Mucosa of descending colon (tissue), 3 donors: Measurements from ENCODE around the gene PAK5. TPM values are rescaled to one million over a fixed set of nuclear protein-coding genes. Genes with fewer than 3 reads are reported as not detected.
A peak's percentile ranks its signal among the peaks of the same experiment; 100 is the strongest.

ENCODE experiments used
- ATAC-seq: fragments of 200-7000 bp; cut with Tn5 transposase; one replicate; pipeline ENCODE4 v1.9.1; 2020; ENCODE audit warnings: mild to moderate bottlenecking, moderate library complexity
- DNase-seq, 3 donors: peaks; one replicate each; pipeline ENCODE4 v3.0.0-alpha.2; 2020
- H3K36me3 ChIP-seq: fragments of 200-600 bp; one replicate; pipeline ENCODE4 v1.8.0; 2021; ENCODE audit warnings: low read depth, mild to moderate bottlenecking
- H3K4me1 ChIP-seq: fragments of 200-600 bp; one replicate; pipeline ENCODE4 v1.8.0; 2021; ENCODE audit warnings: low read depth, mild to moderate bottlenecking
- H3K4me3 ChIP-seq: fragments of 200-600 bp; one replicate; pipeline ENCODE4 v1.8.0; 2021; ENCODE audit warnings: mild to moderate bottlenecking
- H3K9me3 ChIP-seq: fragments of 200-600 bp; one replicate; pipeline ENCODE4 v1.8.0; 2021; ENCODE audit warnings: mild to moderate bottlenecking
- CTCF ChIP-seq: fragments of 200-600 bp; IDR thresholded peaks from one replicate; pipeline ENCODE4 v1.8.0; 2022; ENCODE audit warnings: antibody characterized with exemption, mild to moderate bottlenecking
- intact Hi-C, 2 donors: fragments of 100-400 bp; cut with DNase I in 1 of 2; cut with micrococcal nuclease in 1 of 2; formaldehyde crosslinking; loops; one replicate each; pipeline versions ENCODE4 v1.11.0 to v1.11.1; 2022; cut with DNase I, micrococcal nuclease
- total RNA-seq, 3 donors: library from RNA; stranded (reverse); fragmentation: NEBNext Ultra II Directional in 2 of 3; extraction: Animal tissue kit (Norgen Biotek cat#: 25700) in 2 of 3; gene quantifications; one replicate each; pipeline versions ENCODE4 v1.2.1 to v1.2.4, GENCODE V29; 2021 to 2023
- donor health status: DM: no; HTN: no; CAD: no; lungs with moderate emphysema.
- donor health status: DM: no; HTN: no; CAD: no.
- donor health status: DM: no; HTN: yes; CAD: no.

PAK5 gene
- total RNA-seq, 3 donors from 2014 or later = 0.06 to 0.13 TPM; not detected in 1

- intact Hi-C loops = loop anchor here (5.0 kb wide), 2 partner anchors 295 to 300 kb away; no protein-coding TSS in a partner anchor
- no peaks in the 10 kb centered on the region for H3K9me3 ChIP-seq
- no peak overlapping the region for H3K4me3 ChIP-seq
- H3K4me1 ChIP-seq = no peaks in the 10 kb centered on the region
- TF ChIP-seq CTCF = peak; percentile 63
- DNase-seq (peak in 2 of 3 donors; percentile 35 to 65), ATAC-seq (peak; percentile 79)
- no peaks in the 10 kb centered on the region for H3K36me3 ChIP-seq
Observed at GRCh38 chr20:9616833-9617461, 221.9 kb downstream of the PAK5 start.

- ATAC-seq = no peak
- intact Hi-C loops = loop anchor here (5.0 kb wide), 2 partner anchors 296 to 301 kb away; no protein-coding TSS in a partner anchor
Observed at GRCh38 chr20:9616455-9616805, 222.4 kb downstream of the PAK5 start.

GRCh38 chr20:9615766-9616454 is 223.0 kb downstream of the PAK5 start:
- Histone ChIP-seq H3K4me3 (no peak overlapping the region), H3K9me3 (no peaks in the 10 kb centered on the region), H3K4me1 (no peaks in the 10 kb centered on the region), H3K36me3 (no peaks in the 10 kb centered on the region)
- intact Hi-C loops = loop anchor here (5.0 kb wide), 2 partner anchors 296 to 301 kb away; no protein-coding TSS in a partner anchor
- DNase-seq (peak in 1 of 3 donors; percentile 9), ATAC-seq (no peak)
- no peak for TF ChIP-seq CTCF

More at GRCh38 chr20:9616455-9616805, 222.4 kb downstream of the PAK5 start:
- H3K9me3 ChIP-seq = no peaks in the 10 kb centered on the region
- H3K36me3 ChIP-seq = no peaks in the 10 kb centered on the region
- TF ChIP-seq CTCF = no peak
- no peak overlapping the region for H3K4me3 ChIP-seq
- H3K4me1 ChIP-seq = no peaks in the 10 kb centered on the region
- DNase-seq = no peak

- intact Hi-C loops = loop anchor here (5.0 kb wide), 2 partner anchors 297 to 302 kb away; no protein-coding TSS in a partner anchor
- ATAC-seq (no peak), DNase-seq (no peak)
- Histone ChIP-seq H3K36me3 (no peaks in the 10 kb centered on the region), H3K9me3 (no peaks in the 10 kb centered on the region), H3K4me1 (no peaks in the 10 kb centered on the region), H3K4me3 (no peak overlapping the region)
- TF ChIP-seq CTCF = no peak
Observed at GRCh38 chr20:9615118-9615517, 223.8 kb downstream of the PAK5 start.

GRCh38 chr20:9613871-9614270 is 225.0 kb downstream of the PAK5 start:
- Histone ChIP-seq H3K9me3 (no peaks in the 10 kb centered on the region), H3K36me3 (no peaks in the 10 kb centered on the region), H3K4me1 (no peaks in the 10 kb centered on the region), H3K4me3 (no peak overlapping the region)
- DNase-seq (no peak), ATAC-seq (no peak)
- intact Hi-C loops = loop anchor here in 1 of 2 donors (5.0 kb wide), 1 partner anchor 207 kb away; no protein-coding TSS in a partner anchor
- no peak for TF ChIP-seq CTCF
